ENCODE data around the gene IGFL4.

Gene IGFL4

GRCh38 chr19:46066471-46066870 lies 25.7 kb upstream of the IGFL4 start:
- H3K27ac ChIP-seq (replicated peaks), result no peak overlapping the region
- TF ChIP-seq GABPA (IDR thresholded peaks at IDR 0.05; ENCODE audit: low read depth) (no peak), POLR2AphosphoS5 (IDR thresholded peaks at IDR 0.05; ENCODE audit: low read depth) (no peak), SPI1 (IDR thresholded peaks at IDR 0.05; ENCODE audit: borderline replicate concordance, low read depth) (no peak), REST (IDR thresholded peaks at IDR 0.05; ENCODE audit: insufficient replicate concordance, low read depth) (no peak)
- TF ChIP-seq, protein P1, sequence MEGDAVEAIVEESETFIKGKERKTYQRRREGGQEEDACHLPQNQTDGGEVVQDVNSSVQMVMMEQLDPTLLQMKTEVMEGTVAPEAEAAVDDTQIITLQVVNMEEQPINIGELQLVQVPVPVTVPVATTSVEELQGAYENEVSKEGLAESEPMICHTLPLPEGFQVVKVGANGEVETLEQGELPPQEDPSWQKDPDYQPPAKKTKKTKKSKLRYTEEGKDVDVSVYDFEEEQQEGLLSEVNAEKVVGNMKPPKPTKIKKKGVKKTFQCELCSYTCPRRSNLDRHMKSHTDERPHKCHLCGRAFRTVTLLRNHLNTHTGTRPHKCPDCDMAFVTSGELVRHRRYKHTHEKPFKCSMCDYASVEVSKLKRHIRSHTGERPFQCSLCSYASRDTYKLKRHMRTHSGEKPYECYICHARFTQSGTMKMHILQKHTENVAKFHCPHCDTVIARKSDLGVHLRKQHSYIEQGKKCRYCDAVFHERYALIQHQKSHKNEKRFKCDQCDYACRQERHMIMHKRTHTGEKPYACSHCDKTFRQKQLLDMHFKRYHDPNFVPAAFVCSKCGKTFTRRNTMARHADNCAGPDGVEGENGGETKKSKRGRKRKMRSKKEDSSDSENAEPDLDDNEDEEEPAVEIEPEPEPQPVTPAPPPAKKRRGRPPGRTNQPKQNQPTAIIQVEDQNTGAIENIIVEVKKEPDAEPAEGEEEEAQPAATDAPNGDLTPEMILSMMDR (IDR thresholded peaks at IDR 0.05; ENCODE audit: insufficient read depth, low read length), result no peak
- no peak overlapping the region for H3K4me3 ChIP-seq (replicated peaks; ENCODE audit: insufficient read depth, low read length)
- peaks cover 16% of the 10 kb centered on the region for H3K27me3 ChIP-seq (ENCODE audit: insufficient read depth, poor library complexity, severe bottlenecking)
- no peak for DNase-seq (ENCODE audit: low read depth in 1 of 2, low spot score in 1 of 2)

DNA sequence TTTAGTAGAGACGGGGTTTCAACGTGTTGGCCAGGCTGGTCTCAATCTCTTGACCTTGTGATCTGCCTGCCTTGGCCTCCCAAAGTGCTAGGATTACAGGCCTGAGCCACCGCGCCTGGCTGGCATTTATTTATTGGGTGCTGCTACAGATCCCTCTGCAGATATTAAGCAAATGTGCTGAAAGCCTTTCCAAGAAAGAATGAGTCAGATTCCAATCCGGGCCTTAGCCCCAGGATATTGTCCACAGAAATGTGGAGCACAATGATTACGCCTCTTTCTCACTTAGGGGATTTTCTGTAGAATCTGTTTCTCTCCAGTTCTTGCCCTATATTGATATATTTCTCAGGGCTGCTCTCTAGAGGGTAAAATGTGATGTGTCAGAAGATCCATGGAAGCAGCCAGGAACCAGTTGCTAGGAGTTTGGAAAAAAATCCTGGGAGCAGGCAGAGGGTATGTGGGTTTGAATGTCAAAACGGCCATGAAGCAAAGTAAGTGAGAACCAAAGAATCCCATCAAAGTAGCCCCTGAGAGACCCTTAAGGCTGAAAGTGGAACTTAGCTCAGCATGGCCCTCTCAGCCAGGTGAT lies 24.8 kb upstream of the IGFL4 start:
- Histone ChIP-seq H3K27ac (replicated peaks) (no peak overlapping the region), H3K4me3 (replicated peaks; ENCODE audit: insufficient read depth, low read length) (no peak overlapping the region), H3K27me3 (ENCODE audit: insufficient read depth, poor library complexity, severe bottlenecking) (peaks cover 18% of the 10 kb centered on the region)
- no peak for DNase-seq (ENCODE audit: low read depth in 1 of 2, low spot score in 1 of 2)
- TF ChIP-seq REST (IDR thresholded peaks at IDR 0.05; ENCODE audit: insufficient replicate concordance, low read depth) (no peak), SPI1 (IDR thresholded peaks at IDR 0.05; ENCODE audit: borderline replicate concordance, low read depth) (no peak), POLR2AphosphoS5 (IDR thresholded peaks at IDR 0.05; ENCODE audit: low read depth) (no peak), GABPA (IDR thresholded peaks at IDR 0.05; ENCODE audit: low read depth) (no peak)
- TF ChIP-seq, protein P1 (IDR thresholded peaks at IDR 0.05; ENCODE audit: insufficient read depth, low read length), result no peak

GRCh38 chr19:46063201-46063600 lies 22.4 kb upstream of the IGFL4 start:
- TF ChIP-seq, protein P1 (IDR thresholded peaks at IDR 0.05; ENCODE audit: insufficient read depth, low read length), result no peak
- no peak for TF ChIP-seq GABPA (IDR thresholded peaks at IDR 0.05; ENCODE audit: low read depth)
- TF ChIP-seq REST (IDR thresholded peaks at IDR 0.05; ENCODE audit: insufficient replicate concordance, low read depth), result no peak
- no peak for TF ChIP-seq SPI1 (IDR thresholded peaks at IDR 0.05; ENCODE audit: borderline replicate concordance, low read depth)
- no peak for TF ChIP-seq POLR2AphosphoS5 (IDR thresholded peaks at IDR 0.05; ENCODE audit: low read depth)
- H3K27me3 ChIP-seq (ENCODE audit: insufficient read depth, poor library complexity, severe bottlenecking), result peaks cover 16% of the 10 kb centered on the region
- no peak overlapping the region for H3K27ac ChIP-seq (replicated peaks)
- DNase-seq (ENCODE audit: low read depth in 1 of 2, low spot score in 1 of 2), result no peak
- no peak overlapping the region for H3K4me3 ChIP-seq (replicated peaks; ENCODE audit: insufficient read depth, low read length)
